ENCODE data around the gene CAMKK2.

DNA sequence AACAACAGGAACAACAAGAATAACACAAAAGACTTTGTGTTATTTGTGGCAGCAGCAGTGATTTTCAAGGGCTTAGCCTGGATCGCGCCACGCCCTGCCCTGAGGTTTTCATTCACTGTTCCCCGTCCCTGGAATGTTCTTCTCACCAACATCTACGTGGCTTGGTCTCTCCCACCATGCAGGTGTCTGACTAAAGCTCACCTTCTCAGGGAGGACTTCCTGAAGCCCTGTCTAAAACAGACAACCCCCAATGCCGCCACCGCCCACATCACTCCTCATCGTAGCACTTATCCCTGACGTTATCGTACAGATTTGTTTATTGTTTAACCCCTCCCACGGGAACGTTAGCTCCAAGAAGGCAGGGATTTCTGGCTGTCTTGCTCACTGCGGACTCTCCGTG is 46.1 kb downstream of the CAMKK2 start:
- no peak for TF ChIP-seq EZH2 (IDR thresholded peaks at IDR 0.05; ENCODE audit: borderline replicate concordance, low read length)
- TF ChIP-seq, protein P1, sequence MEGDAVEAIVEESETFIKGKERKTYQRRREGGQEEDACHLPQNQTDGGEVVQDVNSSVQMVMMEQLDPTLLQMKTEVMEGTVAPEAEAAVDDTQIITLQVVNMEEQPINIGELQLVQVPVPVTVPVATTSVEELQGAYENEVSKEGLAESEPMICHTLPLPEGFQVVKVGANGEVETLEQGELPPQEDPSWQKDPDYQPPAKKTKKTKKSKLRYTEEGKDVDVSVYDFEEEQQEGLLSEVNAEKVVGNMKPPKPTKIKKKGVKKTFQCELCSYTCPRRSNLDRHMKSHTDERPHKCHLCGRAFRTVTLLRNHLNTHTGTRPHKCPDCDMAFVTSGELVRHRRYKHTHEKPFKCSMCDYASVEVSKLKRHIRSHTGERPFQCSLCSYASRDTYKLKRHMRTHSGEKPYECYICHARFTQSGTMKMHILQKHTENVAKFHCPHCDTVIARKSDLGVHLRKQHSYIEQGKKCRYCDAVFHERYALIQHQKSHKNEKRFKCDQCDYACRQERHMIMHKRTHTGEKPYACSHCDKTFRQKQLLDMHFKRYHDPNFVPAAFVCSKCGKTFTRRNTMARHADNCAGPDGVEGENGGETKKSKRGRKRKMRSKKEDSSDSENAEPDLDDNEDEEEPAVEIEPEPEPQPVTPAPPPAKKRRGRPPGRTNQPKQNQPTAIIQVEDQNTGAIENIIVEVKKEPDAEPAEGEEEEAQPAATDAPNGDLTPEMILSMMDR (IDR thresholded peaks at IDR 0.05; ENCODE audit: low read length) = no peak
